Stimulated activated CD4-positive, alpha-beta T cell treated with anti-CD3 and anti-CD28 coated beads, Interleukin-1b, Interleukin-23, amount 100 ng/mL, for 48 hours (primary cell): ENCODE results near the gene DCAF8L1.
"Not testable (repeated sequence)": the region's sequence is repeated elsewhere in the genome, so short reads cannot be mapped to it uniquely, and the experiment has no call there.

ENCODE experiments used
- DNase-seq: peaks from one replicate; pipeline ENCODE4 v3.0.0-alpha.2; 2020

DCAF8L1 gene

GRCh38 chrX:27981349-27981748 is at the start of gene DCAF8L1:
Gene DCAF8L1, minus strand, starts transcription at chrX:27981449. Its CDS starts 115 bp downstream, at chrX:27981334.
- DNase-seq: no peak

- no peak for DNase-seq
Observed at GRCh38 chrX:28022371-28022770, 41.1 kb upstream of the DCAF8L1 start.

GRCh38 chrX:28016823-28017222 is 35.6 kb upstream of the DCAF8L1 start:
- DNase-seq: no peak

- no peak for DNase-seq
Observed at GRCh38 chrX:28015993-28016392, 34.7 kb upstream of the DCAF8L1 start.

- DNase-seq: no peak
Observed at GRCh38 chrX:28010875-28011274, 29.6 kb upstream of the DCAF8L1 start.

- no peak for DNase-seq
Observed at GRCh38 chrX:27998666-27999065, 17.4 kb upstream of the DCAF8L1 start.

- no peak for DNase-seq
Observed at GRCh38 chrX:27997622-27998021, 16.4 kb upstream of the DCAF8L1 start.

GRCh38 chrX:27996132-27996531 is 14.9 kb upstream of the DCAF8L1 start:
- DNase-seq: no peak

GRCh38 chrX:27995611-27996010 is 14.4 kb upstream of the DCAF8L1 start:
- DNase-seq: no peak

GRCh38 chrX:27987862-27988646 is 6.8 kb upstream of the DCAF8L1 start:
- DNase-seq: no peak

- not testable (repeated sequence) for DNase-seq
Observed at GRCh38 chrX:27976934-27977333, 4.3 kb downstream of the DCAF8L1 start.

- DNase-seq: no peak
Observed at GRCh38 chrX:27976284-27976683, 5.0 kb downstream of the DCAF8L1 start.

GRCh38 chrX:27968878-27969277 is 12.4 kb downstream of the DCAF8L1 start:
- no peak for DNase-seq

GRCh38 chrX:27968352-27968751 is 12.9 kb downstream of the DCAF8L1 start:
- DNase-seq: no peak

- no peak for DNase-seq
Observed at GRCh38 chrX:27966955-27967354, 14.3 kb downstream of the DCAF8L1 start.

- no peak for DNase-seq
Observed at GRCh38 chrX:27966492-27966891, 14.8 kb downstream of the DCAF8L1 start.

- DNase-seq: not testable (repeated sequence)
Observed at GRCh38 chrX:27965348-27965747, 15.9 kb downstream of the DCAF8L1 start.

GRCh38 chrX:27964432-27964831 is 16.8 kb downstream of the DCAF8L1 start:
- no peak for DNase-seq

GRCh38 chrX:27960410-27960809 is 20.8 kb downstream of the DCAF8L1 start:
- DNase-seq: not testable (repeated sequence)

- no peak for DNase-seq
Observed at GRCh38 chrX:27953171-27953570, 28.1 kb downstream of the DCAF8L1 start.

GRCh38 chrX:27933361-27933760 is 47.9 kb downstream of the DCAF8L1 start:
- no peak for DNase-seq
